Stimulated activated CD4-positive, alpha-beta T cell treated with anti-CD3 and anti-CD28 coated beads, TNF-alpha, amount 100 ng/mL, for 1 hour (primary cell): ENCODE results near the gene CPT1B.
A peak's percentile ranks its signal among the peaks of the same experiment; 100 is the strongest.
"Not testable (repeated sequence)": the region's sequence is repeated elsewhere in the genome, so short reads cannot be mapped to it uniquely, and the experiment has no call there.

Experiments used
- DNase-seq, 3 donors: peaks; one replicate each; pipeline ENCODE4 v3.0.0-alpha.2; 2020; ENCODE audit warnings: low read depth in 3 of 3, low spot score in 1 of 3

Gene CPT1B

DNA sequence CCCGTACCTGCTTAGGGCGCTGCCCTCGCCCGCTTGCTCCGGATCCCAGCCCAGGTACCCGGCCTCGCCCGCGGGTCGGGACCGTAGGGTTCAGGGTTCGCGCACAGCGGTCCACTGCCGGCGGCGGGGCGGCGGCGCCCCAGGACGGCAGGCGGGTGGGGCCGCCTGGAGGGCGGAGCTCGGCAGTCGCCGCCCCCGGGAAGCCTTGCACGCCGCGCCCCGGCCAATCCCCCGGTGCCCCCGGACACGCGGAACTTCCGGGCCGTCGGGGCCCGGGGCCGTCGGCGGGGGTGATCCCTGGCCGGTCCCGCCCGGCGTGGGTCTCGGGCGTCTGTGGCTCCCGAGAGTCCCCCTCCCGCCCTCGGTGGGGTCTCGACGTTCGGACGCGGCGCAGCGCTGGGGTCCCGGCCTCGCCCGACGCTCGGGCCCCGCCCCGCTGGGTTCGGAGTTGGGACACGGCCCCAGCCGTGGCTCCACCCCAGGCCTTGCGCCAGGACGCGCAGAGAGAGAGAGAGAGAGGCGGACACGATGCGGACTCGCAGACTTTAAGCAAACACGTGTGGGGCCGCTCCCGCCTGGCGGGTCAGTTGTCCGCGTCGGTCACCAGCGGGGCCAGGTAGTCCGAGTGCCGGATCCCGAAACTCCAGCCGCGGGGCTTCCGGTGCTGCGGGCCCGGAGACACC, 48.2 kb downstream of the CPT1B start, which contains the start of gene TYMP:
Gene TYMP (minus strand): TSS at position 116 of the 683 bp plus-strand sequence. CDS start 303 bp downstream, outside the sequence.
- peak in 1 of 3 donors; percentile 61 for DNase-seq

DNA sequence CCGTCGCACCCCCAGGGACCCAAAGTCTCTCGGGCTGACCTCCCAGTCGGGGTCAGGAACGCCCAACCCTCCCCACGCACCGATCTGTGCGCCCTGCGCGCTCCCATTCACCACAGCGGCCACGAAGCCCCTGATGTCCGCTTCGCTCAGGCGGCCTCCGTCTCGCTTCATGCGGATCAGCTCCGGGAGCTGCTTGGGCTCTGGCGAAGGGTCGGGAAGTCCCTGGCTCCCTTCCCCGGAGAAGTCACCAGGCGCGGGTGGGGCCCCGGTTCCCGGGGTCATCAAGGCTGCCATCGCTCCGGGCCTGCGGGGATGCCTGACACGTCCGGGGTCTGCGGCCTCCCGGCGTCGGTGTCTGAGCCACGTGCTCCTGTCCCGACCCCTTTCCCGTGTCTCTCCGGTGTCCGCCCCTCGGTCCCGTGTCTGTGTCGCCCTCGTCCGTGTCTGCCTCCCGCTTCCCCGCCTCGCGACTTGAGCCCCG, 48.8 kb downstream of the CPT1B start:
- no peak for DNase-seq

DNA sequence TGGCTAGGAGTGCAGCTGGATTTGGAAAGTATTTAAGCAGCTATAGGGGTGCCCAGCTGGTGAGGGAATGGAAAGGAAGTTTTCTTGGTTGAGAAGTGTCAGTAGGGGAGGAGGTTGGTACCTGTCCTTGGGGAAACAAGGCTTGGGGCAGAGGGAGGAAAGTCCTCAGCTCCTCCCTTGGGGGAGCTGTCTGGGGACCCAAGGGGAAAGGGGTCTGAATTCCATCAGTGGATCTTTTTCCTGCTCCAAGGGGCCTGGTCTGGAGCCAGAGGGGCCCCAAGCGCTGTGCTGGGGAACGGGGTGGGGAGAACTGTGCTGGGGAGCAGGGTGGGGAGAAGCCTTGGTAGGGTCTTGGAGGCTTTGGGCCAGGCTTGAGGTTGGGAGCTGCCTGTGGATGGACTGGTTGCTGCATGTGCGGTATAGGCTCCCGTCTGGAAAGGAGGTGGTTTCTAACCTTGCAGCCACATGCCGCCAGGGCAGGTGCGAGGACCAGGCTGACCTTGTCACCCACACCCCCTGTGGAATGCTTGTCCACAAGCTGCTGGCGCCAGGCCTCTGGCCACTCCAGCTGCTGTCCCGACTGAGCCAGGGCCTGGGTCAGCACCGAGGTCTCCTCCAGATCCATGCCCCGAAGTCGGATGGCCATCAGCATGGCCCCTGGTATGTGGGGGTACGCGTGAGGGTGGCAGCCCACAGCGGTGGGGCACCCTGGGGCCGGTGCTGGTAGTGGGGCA, 49.4 kb downstream of the CPT1B start:
- no peak for DNase-seq

DNA sequence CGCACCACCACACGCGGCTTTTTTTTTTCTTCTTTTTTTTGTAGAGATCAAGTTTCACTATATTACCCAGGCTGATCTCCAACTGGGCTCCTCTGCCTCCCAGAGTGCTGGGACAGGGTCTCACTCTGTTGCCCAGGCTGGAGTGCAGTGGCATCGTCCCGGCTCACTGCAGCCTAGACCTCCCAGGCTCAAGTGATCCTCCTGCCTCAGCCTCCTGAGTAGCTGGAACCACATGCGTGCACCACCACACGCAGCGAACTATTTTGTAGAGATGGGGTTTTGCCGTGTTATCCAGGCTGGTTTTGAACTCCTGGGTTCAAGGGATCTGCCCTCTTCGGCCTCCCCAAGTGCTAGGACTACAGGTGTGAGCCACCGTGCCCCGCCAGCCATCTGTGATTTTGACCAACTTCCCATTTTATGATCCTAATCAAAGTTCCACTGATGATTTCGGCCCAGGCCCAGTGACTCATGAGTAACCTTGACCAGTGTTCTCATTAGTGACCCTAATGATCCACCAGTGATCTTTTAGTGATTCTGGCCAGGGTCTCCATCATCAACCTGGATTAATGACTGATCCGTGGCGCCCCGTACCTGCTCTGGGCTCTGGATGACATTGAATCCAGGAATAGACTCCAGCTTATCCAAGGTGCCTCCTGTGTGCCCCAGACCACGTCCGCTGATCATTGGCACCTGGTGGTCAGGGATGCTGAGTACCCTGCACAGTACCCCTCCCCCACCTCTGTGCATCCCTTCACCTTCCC, 50.1 kb downstream of the CPT1B start:
- no peak for DNase-seq

DNA sequence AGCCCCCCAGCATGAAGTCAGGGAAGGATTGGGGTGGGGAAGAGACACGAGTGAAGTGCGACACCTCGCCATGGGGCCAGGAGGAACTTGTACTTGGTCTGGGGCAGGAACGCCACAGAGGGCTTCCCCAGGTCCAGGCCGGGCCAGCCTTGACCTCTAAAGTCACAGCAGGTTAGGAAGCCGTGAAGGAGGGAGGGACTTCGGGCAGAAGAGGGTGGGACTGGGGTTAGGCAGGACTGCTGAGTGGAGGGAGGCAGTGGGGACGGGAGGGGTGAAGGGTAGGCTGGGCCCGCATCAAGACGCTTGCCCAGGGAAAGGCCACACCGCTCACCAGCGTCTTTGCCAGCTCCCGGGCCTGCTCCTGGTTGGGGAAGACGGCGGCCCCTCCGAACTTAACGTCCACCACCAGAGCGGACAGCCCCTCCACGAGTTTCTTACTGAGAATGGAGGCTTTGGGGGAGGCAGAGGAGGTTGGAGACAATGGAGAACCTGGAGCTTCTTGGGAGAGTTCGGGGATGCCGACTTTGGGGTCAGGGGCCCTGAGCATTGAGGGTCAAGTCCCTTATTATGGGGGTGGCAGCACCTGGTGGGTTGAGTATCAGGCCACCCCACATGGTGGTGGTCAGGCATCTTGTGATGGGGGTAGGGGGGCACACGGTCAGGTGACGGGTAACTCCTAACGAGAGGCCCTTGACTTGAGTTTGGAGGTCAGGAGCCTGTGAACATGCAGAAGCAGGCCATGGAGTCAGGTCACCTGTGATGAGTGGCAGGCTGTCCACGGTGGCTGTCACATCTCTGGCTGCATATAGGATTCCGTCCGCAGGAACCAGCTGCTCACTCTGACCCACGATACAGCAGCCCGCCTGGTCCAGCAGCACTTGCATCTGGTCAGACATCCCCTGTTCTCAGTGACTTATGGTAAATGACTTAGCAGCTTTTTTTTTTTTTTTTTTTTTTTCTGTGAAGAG, 51.1 kb downstream of the CPT1B start:
- no peak for DNase-seq

DNA sequence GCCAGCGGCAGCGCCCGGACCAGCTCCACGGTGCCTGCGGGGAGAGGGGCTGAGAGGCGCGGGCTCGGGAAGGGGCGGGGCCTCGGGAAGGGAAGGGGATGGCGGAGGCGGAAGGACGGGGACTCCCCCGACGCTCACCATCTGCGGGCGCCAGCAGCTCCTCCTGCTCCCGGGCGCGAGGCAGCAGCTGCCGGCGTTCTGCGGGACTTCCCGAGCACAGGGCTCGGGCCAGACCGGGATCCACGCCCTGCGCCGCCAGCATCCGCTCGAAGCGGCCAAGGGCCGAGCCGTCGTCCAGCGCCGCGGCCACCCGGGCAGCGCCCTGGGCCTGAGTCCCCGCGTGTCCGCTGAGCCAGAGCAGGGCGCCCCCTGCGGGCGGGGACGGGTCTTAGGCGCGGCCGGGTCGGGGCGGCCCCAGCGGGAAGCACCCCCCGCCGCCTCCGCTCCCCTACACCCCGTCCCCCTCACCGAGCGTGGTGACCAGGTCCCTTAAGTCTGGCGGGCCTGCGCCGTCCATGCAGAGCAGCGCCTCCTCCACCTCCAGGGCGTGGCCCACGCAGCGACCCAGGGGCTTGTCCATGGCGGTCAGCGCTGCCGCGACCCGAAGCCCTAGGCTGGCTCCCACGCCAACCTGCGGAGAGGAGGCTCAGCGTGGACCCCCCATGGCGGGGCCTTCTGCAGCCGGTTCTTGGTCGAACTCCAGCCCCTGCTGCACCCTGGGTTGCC, 52.0 kb downstream of the CPT1B start:
- peak; percentile 63 to 76 (median 75) for DNase-seq

DNA sequence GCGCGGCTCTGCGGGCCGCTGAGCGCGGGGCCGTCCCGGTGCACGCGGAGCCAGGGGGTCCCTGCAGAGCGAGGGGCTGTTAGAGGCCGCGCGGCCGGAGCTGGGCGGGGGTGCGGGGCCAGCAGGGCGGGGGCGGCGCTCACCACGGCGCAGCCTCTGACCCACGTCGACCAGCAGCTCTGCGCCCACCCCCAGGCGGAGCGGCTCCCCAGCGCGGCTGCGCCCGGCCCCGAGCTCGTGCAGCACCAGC, 52.4 kb downstream of the CPT1B start:
- no peak for DNase-seq

DNA sequence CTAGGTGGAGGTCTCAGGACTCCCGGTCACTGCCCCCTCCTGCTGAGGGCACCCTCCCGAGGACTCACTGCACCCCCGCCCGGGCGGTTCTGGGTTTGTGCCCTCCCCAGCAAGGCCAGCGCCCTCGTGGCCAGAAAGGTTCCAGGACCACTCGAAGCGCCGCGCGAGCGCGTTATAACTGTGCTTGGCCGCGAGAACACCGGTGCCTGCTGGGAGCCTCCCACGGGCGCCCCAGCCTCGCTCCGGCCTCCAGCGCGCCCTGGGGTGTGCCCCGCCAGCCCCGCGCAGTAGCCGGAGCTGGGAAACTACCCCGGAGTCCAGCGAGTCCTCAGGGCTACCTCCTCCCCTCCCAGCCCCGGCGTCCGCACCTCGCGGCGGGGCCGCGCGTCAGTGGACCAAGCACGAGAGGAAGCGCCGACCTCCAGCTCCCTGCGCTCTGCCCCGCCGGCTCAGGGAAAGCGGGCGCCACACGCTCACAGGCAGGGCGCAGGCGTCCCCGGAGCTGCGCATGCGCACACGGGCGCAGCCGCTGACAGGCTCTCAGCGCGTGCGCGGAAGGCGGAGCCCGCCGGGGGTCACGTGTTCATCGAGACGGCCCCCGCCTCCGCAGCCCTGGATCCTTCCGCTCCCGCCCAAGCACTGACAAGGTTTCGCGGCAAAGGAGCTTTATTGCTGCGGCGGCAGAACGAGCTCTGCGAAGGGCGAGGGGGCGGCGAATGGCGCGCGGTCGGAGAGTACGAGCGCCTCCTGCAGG, 52.9 kb downstream of the CPT1B start, which contains the start of gene SCO2:
Gene SCO2 (minus strand): TSS at position 495 of the 754 bp plus-strand sequence. CDS start 1,187 bp downstream, outside the sequence.
- DNase-seq: peak; percentile 96 to 98 (median 97)

DNA sequence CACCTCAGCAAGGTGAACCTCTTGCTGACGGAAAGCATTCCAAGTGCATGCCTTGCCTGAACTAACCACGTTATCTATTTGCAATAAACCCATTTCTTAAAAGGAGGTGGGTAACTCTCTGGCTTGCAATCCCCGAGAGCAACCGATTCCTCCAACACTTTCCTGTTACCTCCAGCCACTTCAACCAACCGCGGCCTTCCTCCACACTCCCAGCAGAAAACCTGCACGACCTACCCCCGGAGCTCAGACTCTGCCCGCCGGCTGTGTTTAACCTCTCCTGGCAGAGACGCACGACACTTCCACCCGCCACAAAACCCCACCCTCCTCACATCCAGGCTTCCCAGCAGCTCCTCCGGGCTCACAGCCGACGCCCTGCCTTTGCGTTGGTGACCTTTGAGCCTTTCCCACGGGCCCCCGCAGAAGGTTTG, 53.5 kb downstream of the CPT1B start:
- no peak for DNase-seq

DNA sequence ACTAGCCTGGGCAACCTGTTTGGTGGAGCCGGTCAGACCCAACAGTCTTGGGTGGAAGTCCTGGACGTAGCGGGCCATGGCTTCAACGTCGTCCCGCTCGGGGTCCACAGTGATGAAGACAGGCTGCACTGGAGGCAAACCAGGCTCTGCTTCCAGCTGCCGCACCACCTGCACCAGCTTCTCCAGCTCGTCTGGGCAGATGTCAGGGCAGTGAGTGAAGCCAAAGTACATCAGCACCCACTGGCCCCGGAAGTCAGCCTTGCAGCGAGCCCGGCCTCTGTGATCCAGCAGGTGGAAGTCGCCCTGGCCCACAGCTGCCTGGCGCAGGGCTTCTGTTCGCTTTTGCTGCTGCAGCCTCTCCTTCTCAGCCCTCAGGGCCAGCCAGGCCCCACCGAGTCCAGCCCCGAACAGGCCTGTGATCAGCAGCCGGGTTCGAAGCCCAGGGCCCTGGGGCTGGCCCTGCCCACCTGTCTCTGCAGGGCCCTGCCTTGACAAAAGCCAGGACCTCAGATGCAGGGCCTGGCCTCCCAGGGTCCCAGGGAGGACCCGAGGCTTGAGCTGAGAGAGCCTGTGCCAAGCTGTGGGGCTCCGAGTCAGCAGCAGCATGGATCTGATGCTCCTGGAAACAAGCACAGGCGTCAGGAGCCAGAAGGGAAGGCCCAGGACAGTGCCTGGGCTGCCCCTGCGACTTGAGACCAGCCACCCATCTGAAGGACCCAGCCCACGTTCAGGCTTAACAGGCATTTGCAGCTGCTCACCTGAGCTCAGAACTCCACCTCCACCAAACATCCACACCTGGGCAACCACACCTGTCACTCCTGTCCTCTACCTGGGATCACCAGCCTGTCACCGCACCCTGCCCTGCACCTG, 54.2 kb downstream of the CPT1B start:
- no peak for DNase-seq

DNA sequence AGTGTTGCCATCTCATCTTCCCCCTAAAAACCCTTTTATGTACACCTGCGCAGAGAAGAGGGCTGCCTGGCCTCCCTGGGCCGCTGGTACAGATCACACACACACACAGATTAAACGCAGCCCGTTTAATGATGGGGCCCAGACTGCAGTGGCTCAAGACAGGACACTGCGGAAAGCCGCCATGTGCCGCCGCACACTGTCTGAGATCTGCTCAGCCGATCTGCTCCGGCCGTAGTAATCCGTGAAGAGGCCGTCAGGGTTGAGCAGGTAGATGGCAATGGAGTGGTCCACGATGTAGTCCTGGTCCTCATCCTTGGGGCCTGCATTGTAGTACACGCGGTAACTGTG, 54.8 kb downstream of the CPT1B start:
- DNase-seq: no peak

DNA sequence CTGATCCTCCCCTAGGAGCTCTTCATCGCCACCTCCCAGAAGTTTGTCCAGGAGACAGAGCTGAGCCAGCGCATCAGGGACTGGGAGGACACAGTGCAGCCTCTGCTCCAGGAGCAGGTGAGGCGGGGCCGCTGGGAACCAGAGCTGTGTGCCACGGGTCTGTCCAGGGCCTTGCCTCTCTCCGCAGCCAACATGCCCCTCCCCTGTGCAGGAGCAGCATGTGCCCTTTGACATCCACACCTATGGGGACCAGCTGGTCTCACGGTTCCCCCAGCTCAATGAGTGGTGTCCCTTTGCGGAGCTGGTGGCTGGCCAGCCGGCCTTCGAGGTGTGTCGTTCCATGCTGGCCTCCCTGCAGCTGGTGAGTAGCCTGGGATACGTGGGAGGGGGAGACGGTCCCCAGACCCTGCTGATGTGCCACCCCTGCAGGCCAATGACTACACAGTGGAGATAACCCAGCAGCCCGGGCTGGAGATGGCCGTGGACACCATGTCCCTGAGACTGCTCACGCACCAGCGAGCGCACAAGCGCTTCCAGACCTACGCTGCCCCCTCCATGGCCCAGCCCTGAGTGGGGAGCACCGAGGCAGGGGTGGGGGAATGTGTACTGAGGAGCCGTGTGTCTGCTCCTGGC, 55.3 kb downstream of the CPT1B start:
- DNase-seq: no peak

DNA sequence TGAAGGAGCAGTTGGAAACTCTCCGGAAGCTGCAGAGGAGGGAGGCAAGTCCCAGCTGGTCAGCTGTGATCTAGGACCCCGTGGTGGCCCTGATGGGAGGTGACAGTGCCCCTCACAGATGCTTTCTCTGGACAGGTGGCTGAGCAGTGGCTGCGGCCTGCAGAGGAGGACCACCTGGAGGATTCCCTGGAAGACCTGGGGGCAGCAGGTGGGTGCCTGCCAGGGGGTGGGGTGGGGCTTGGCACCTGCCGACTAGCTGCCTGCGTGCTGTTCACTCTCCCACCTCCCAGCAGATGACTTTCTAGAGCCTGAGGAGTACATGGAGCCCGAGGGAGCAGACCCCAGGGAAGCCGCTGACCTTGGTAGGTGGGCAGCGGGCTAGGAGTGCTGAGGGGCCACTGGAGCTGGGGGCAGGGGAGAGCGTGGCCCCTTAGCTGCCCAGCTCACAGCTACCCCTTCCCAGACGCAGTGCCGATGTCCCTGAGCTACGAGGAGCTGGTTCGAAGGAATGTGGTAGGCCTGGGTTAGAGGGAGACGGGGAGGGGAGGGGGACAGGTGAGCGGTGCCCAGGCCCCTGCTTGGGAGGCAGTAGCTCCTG, 55.9 kb downstream of the CPT1B start:
- no peak for DNase-seq

DNA sequence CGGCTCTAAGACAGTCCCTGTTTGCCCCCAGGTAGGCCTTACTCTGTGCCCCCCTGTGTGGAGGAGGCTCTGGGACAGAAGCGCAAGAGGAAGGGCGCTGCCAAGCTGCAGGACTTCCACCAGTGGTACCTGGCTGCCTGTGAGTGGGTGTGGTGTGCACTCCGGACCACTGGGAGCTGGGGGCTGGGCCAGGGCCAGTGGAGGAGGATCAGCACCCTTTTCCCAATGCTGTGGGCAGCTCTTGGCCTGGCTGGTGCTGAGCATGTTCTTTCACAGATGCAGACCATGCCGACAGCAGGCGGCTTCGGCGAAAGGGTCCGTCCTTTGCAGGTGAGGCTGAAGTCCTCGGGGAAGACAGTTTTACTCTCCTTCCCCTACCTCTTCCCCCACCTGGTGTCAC, 56.5 kb downstream of the CPT1B start:
- DNase-seq: no peak

DNA sequence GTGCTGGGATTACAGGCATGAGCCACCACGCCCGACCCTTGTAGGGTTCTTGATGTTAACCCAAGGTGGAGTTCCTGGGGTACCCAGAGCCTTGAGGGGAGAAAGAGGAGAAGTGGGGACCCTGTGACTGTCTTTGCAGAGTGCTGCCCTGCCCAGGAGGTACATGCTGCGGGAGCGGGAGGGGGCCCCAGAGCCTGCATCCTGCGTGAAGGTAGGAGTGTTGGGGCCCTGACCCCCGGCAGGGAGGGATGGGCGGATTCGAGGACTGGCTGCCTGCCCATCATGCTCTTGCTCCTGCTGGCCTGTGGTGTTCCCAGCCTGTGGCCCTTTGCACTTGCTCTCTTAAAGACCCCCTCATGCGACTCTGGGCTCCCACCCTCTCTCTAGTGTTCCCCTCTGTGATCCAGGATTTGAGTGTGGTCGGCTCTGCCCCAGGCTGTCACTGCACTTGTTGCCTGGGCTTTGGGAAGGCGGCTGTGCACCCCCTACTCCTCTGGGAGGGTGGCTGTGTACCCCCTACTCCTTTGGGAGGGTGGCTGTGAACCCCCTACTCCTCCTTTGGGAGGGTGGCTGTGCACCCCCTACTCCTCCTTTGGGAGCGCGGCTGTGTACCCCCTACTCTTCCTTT, 57.3 kb downstream of the CPT1B start:
- no peak for DNase-seq

DNA sequence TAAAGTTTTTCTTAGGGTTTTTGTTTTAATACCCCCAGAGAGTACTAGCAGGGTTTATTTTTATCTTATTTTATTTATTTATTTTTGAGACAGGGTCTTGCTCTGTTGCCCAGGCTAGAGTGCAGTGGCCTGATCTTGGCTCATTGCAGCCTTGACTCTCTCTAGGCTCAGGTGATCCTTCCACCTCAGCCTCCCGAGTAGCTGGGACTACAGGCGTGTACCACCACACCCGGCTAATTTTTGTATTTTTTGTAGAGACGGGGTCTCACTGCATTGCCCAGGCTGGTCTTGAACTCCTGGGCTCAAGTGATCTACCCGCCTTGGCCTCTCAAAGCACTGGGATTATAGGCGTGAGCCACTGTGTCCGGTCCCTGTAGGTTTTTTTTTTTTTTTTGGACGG, 58.0 kb downstream of the CPT1B start:
- not testable (repeated sequence) for DNase-seq

DNA sequence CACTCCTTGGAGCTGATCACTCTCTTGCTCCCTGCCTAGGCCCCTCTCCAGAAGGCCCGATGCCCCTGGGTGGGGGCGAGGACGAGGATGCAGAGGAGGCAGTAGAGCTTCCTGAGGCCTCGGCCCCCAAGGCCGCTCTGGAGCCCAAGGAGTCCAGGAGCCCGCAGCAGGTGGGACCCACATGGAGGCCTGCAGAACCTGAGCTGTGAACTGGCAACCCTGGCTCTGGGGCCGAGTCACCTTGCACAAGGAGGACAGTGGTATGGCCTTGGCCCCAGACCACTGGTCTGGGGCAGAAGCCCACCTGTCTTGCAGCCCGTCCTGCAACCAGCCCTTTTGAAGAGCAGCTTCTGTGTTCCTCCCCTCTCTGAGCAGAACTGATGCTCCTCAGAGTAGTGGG, 59.1 kb downstream of the CPT1B start:
- DNase-seq: no peak
